Gastrocnemius medialis (tissue), 4 donors: ENCODE results near the gene NCOA6. TPM values are rescaled to one million over a fixed set of nuclear protein-coding genes. Genes with fewer than 3 reads are reported as not detected.

Experiments used
- ATAC-seq, 2 donors: fragments of 150-250 bp; one replicate each; pipeline ENCODE4 v1.9.1; 2016
- DNase-seq, 2 donors: peaks; one replicate each; pipeline ENCODE4 v3.0.0-alpha.2; 2019
- H3K27ac ChIP-seq, 4 donors: fragments of 200-600 bp; sonication (generic); 1 replicate in 1 of 4; 2 replicates in 3 of 4; pipeline ENCODE4 v1.5.1; 2016 to 2018; ENCODE audit warnings: mild to moderate bottlenecking in 2 of 4, moderate library complexity in 1 of 4
- H3K27me3 ChIP-seq, 3 donors: fragments of 200-600 bp; sonication (generic) in 2 of 3; 1 replicate in 1 of 3; 2 replicates in 2 of 3; pipeline versions ENCODE4 v1.5.1 to v1.6.0; 2016 to 2019; ENCODE audit warnings: mild to moderate bottlenecking in 1 of 3, moderate library complexity in 1 of 3
- H3K36me3 ChIP-seq, 2 donors: fragments of 200-600 bp; sonication (generic) in 1 of 2; one replicate each; pipeline ENCODE4 v1.5.1; 2017 to 2018
- H3K4me1 ChIP-seq, 2 donors: fragments of 200-600 bp; sonication (generic) in 1 of 2; one replicate each; pipeline ENCODE4 v1.5.1; 2016 to 2017; ENCODE audit warnings: mild to moderate bottlenecking in 2 of 2
- H3K4me3 ChIP-seq, 4 donors: fragments of 200-600 bp; sonication (generic) in 3 of 4; 1 replicate in 1 of 4; 2 replicates in 3 of 4; pipeline ENCODE4 v1.5.1; 2016 to 2019; ENCODE audit warnings: mild to moderate bottlenecking in 2 of 4
- H3K9me3 ChIP-seq, 3 donors: fragments of 200-600 bp; sonication (generic) in 2 of 3; 1 replicate in 1 of 3; 2 replicates in 2 of 3; pipeline ENCODE4 v1.5.1; 2016 to 2019
- POLR2A ChIP-seq, 2 donors: fragments of 450-650 bp; IDR thresholded peaks; one replicate each; pipeline ENCODE4 v1.6.1; 2017; ENCODE audit warnings: antibody characterized with exemption in 2 of 2, mild to moderate bottlenecking in 2 of 2, moderate library complexity in 2 of 2
- in situ Hi-C, 4 donors: fragments of 200-750 bp; cut with MboI; loops; one replicate each; pipeline versions ENCODE4 v1.15.0 to v1.8.0; 2017; ENCODE audit warnings: low sequenced_read_pairs in 4 of 4
- intact Hi-C: fragments of 100-400 bp; cut with DNase I; formaldehyde crosslinking; loops from one replicate; pipeline ENCODE4 v1.15.1; 2023; ENCODE audit warnings: low total_unique reads
- total RNA-seq, 4 donors: library from RNA; depleted of rRNA; stranded (reverse); fragments of >200 nt; gene quantifications; one replicate each; pipeline versions ENCODE4 v1.1.0 to v1.2.3, GENCODE V29; 2016
- TF ChIP-seq, protein P1 (sequence below), 5 experiments: fragments of 450-650 bp in 3 of 5; fragments of 200-600 bp in 2 of 5; sonication (generic) in 2 of 5; IDR thresholded peaks in 4 of 5; conservative IDR thresholded peaks in 1 of 5; 1 replicate in 4 of 5; 2 replicates in 1 of 5; pipeline ENCODE4 v1.5.1; 2016 to 2019; ENCODE audit warnings: antibody characterized with exemption in 5 of 5, mild to moderate bottlenecking in 3 of 5, moderate library complexity in 3 of 5

NCOA6 gene
- total RNA-seq, 4 donors from 2014 or later: 10.9 to 12.7 (median 11.6) TPM

DNA sequence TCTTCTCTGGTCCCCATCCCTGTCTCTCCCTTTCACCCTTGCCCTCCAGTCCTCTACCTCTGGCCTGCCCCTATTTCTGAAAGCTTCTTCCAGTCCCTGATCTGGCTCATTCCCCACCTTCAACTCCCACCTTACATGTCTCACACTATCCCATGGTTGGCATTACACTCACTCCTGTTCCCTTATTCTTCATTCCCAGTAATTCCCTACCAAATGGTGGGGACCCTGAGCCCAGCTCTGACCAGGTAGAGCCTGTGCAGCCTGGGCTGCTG lies 114.9 kb downstream of the NCOA6 start:
- H3K4me1 ChIP-seq: peaks cover 32 to 45% of the 10 kb centered on the region in 2 donors
- DNase-seq (no peak), ATAC-seq (no peak)
- no peaks in the 10 kb centered on the region for H3K9me3 ChIP-seq
- peak overlapping the region; percentile 94 to 100 (median 95) for H3K27ac ChIP-seq
- no peaks in the 10 kb centered on the region for H3K27me3 ChIP-seq
- peaks cover 0 to 17% of the 10 kb centered on the region in 2 donors for H3K36me3 ChIP-seq
- peak overlapping the region; percentile 45 to 75 (median 72) for H3K4me3 ChIP-seq
- TF ChIP-seq, protein P1, sequence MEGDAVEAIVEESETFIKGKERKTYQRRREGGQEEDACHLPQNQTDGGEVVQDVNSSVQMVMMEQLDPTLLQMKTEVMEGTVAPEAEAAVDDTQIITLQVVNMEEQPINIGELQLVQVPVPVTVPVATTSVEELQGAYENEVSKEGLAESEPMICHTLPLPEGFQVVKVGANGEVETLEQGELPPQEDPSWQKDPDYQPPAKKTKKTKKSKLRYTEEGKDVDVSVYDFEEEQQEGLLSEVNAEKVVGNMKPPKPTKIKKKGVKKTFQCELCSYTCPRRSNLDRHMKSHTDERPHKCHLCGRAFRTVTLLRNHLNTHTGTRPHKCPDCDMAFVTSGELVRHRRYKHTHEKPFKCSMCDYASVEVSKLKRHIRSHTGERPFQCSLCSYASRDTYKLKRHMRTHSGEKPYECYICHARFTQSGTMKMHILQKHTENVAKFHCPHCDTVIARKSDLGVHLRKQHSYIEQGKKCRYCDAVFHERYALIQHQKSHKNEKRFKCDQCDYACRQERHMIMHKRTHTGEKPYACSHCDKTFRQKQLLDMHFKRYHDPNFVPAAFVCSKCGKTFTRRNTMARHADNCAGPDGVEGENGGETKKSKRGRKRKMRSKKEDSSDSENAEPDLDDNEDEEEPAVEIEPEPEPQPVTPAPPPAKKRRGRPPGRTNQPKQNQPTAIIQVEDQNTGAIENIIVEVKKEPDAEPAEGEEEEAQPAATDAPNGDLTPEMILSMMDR (IDR thresholded peaks at IDR 0.05 in 4 of 5, conservative IDR thresholded peaks at IDR 0.05 in 1 of 5): no peak
- no peak for TF ChIP-seq POLR2A (IDR thresholded peaks at IDR 0.05)
- intact Hi-C loops (no loop called here), in situ Hi-C loops (loop anchor here in 1 of 4 donors (5.0 to 25.0 kb wide), 2 partner anchors 38 to 173 kb away; no protein-coding TSS in a partner anchor)

DNA sequence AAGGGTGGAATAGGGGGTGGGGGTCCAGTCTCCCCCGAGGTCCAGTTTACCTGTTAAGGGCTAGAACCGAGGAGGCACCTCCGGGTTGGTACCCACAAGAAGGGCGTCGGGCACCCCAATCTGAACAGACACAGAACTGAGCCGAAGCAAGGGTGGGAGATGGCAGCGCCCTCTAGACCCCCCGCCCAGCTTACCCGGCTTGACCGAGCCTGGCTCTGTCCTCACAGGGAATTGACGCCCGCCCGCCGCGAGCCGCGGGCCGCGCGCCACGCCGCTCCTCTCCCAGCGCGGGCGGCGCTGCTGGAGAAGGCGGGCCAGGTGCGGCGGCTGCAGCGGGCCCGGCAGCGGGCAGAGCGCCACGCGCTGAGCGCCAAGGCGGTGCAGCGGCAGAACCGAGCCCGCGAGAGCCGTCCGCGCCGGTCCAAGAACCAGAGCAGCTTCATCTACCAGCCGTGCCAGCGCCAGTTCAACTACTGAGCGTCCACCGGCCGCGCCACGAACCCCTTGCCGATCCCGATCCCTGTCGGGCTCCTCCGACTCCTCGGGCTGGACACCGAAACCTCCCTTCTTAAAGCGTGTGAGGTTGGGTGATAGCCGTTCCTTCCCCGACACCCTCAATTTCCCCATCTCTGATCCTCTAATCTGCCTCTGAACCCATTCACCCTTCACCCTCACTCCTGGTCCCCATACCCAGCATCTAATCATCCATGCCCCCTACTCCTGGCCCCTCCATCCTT lies 115.5 kb downstream of the NCOA6 start:
- in situ Hi-C loops (loop anchor here in 1 of 4 donors (5.0 to 25.0 kb wide), 2 partner anchors 38 to 173 kb away; no protein-coding TSS in a partner anchor), intact Hi-C loops (loop anchor here (1.0 to 5.0 kb wide), 3 partner anchors 26 to 407 kb away; partner anchors contain the start of gene AHCY)
- peak; percentile 44 to 80 for DNase-seq
- Histone ChIP-seq H3K36me3 (peaks cover 0 to 12% of the 10 kb centered on the region in 2 donors), H3K4me1 (peaks cover 37 to 50% of the 10 kb centered on the region in 2 donors), H3K27ac (peak overlapping the region; percentile 94 to 100 (median 95)), H3K4me3 (peak overlapping the region; percentile 52 to 75 (median 72)), H3K27me3 (no peaks in the 10 kb centered on the region), H3K9me3 (no peaks in the 10 kb centered on the region)
- no peak for TF ChIP-seq POLR2A (IDR thresholded peaks at IDR 0.05)
- TF ChIP-seq, protein P1 (IDR thresholded peaks at IDR 0.05 in 4 of 5, conservative IDR thresholded peaks at IDR 0.05 in 1 of 5): peak in 2 of 5 experiments; percentile 15 to 26
- ATAC-seq: peak; percentile 51 to 64

DNA sequence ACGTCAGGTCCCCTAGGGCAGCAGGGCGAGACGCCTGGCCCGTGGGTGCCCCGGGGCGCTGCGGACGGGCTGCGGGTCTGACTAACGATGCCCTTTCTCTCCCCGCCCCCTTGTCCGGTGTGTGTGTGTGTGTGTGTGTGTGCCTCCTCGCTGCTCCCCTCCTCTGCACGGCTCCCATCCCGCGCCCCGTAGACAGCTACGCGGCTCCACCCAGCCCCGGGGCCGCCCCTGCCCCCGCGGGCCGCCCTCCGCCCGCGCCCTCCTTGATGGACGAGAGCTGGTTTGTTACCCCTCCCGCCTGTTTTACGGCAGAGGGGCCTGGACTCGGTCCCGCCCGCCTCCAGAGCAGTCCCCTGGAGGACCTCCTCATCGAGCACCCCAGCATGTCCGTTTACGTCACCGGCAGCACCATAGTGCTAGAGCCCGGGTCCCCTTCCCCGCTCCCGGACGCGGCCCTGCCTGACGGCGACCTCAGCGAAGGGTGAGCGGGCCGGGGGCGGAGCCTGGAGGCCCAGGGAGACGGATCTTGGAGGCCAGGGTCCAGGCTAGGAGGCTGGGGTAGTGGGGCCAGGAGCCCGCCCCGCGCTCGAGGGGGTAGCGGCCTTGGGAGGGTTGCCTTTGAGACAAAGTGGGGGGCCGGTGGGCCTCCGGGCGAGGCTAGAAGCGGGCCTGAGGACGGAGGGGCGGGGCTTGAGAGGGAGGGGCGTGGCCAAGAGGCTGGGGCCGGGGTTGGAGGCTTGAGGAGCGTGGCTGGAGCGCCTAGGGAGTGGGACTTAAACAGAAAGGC lies 116.2 kb downstream of the NCOA6 start:
- Histone ChIP-seq H3K27ac (peak overlapping the region; percentile 94 to 100 (median 95)), H3K9me3 (no peaks in the 10 kb centered on the region), H3K4me3 (peak overlapping the region; percentile 52 to 75 (median 72)), H3K4me1 (peaks cover 41 to 53% of the 10 kb centered on the region in 2 donors), H3K27me3 (no peaks in the 10 kb centered on the region), H3K36me3 (peaks cover 0 to 6% of the 10 kb centered on the region in 2 donors)
- in situ Hi-C loops (loop anchor here in 1 of 4 donors (25.0 kb wide), 1 partner anchor 172 kb away; no protein-coding TSS in a partner anchor), intact Hi-C loops (loop anchor here (1.0 to 5.0 kb wide), 3 partner anchors 27 to 406 kb away; partner anchors contain the start of gene AHCY)
- peak; percentile 71 to 76 for ATAC-seq
- TF ChIP-seq POLR2A (IDR thresholded peaks at IDR 0.05): peak in 1 of 2 donors; percentile 5
- TF ChIP-seq, protein P1 (IDR thresholded peaks at IDR 0.05 in 4 of 5, conservative IDR thresholded peaks at IDR 0.05 in 1 of 5): no peak
- peak; percentile 68 to 83 for DNase-seq

DNA sequence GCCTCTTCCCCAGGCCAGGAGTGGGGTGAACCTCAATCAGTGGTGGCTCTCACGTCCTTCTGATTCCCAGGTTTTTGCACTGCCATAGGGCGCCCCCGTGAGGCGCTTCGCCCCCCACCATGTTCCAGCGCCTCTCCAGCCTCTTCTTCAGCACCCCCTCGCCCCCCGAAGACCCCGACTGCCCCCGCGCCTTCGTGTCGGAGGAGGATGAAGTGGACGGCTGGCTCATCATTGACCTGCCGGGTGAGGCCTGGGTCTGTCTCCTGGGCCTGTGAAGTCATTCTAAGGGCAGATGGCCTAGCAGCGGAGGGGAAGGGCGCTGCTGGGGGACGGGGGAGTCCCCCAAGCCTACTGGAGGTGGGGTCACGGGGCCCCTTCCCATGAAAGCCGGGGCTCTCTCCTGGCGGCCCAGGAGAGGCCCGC lies 116.8 kb downstream of the NCOA6 start:
- Histone ChIP-seq H3K27ac (peak overlapping the region; percentile 94 to 100 (median 95)), H3K27me3 (no peaks in the 10 kb centered on the region), H3K4me3 (peak overlapping the region; percentile 52 to 75 (median 72)), H3K4me1 (peaks cover 35 to 53% of the 10 kb centered on the region in 2 donors), H3K9me3 (no peaks in the 10 kb centered on the region), H3K36me3 (peaks cover 0 to under 1% of the 10 kb centered on the region in 2 donors)
- TF ChIP-seq, protein P1 (IDR thresholded peaks at IDR 0.05 in 4 of 5, conservative IDR thresholded peaks at IDR 0.05 in 1 of 5): peak in 3 of 5 experiments; percentile 31 to 62 (median 46)
- no peak for TF ChIP-seq POLR2A (IDR thresholded peaks at IDR 0.05)
- DNase-seq (peak in 1 of 2 donors; percentile 37), ATAC-seq (no peak)
- intact Hi-C loops: loop anchor here (1.0 to 5.0 kb wide), 4 partner anchors 28 to 406 kb away; partner anchors contain the start of gene AHCY
- in situ Hi-C loops: loop anchor here in 1 of 4 donors (25.0 kb wide), 1 partner anchor 171 kb away; no protein-coding TSS in a partner anchor
